Activated CD4-positive, alpha-beta T cell treated with anti-CD3 and anti-CD28 coated beads, Interleukin-2, amount 50 U/mL, for 1 hour (primary cell): ENCODE data around the gene TDRD7.
"Not testable (repeated sequence)": the region's sequence is repeated elsewhere in the genome, so short reads cannot be mapped to it uniquely, and the experiment has no call there.

ENCODE experiments used
- DNase-seq: peaks from one replicate; pipeline ENCODE4 v3.0.0-alpha.2; 2020

The TDRD7 gene

DNA sequence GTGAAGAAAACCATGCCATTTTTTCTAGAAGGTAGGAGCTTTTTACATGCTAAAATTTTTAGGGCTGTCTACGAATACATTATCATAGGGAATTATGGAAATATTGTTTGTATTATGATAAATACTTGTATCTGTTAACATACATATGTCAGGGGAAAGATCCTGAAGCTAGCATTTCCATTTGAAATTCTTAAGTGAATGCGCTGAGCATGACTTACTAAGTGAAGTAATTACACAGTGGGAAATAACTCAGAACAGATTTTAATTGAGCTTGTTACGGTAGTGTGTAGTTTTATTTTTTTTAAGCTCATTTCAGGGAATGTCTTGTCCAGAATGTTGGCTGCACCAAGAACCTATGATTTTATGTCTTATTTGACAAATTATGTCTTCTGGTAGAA lies 19.1 kb downstream of the TDRD7 start:
- DNase-seq, result no peak

DNA sequence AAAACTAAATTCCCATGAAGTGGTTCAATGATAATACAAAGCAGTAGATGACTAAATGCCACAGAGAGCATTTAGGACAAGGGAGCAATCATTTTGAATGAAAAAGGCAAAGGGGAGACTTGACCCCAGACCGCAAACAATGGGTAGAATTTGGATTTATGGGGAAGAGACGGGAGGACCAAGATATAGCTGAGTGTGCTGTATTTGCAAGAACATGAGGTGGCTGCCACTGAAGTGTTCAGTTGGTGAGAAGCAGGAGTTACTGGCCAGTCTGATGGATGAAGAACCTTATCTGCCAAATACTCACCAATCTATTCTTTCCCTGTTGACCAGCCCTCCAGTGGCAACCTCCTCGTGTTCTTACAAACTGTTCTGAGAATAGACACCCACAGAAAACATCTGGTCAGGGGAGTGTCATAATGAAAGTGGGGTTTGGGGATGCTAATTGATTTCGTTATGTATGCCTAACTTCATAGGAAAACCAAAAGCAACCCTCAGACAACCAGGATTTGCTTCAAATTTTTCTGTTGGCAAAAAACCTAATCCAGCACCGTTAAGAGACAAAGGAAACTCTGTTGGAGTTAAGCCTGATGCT lies 19.8 kb downstream of the TDRD7 start:
- no peak for DNase-seq

DNA sequence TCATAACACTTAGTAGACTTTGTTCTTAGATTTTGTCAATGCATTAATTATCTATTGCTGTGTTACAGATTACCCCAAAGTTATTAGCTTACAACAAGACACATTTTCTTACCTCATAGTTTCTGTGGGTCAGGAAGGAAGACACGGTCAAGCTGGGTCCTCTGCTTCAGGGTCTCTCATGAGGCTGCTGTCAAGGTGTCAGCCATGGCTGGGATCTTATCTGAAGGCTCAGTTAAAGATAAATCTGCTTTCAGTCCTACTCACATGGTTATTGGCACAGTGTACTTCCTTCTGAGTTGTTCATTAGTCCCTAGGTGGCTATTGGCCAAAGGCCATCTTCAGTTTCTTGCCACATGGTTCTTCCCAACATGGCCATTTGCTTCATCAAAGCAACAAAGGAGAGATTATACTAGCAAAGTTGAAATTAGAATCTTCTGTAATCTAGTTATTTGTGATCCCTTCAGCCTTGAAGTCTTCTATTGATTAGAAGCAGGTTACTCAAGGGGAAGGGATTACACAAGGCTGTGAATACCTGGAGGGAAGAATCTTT lies 25.2 kb downstream of the TDRD7 start:
- DNase-seq, result no peak

DNA sequence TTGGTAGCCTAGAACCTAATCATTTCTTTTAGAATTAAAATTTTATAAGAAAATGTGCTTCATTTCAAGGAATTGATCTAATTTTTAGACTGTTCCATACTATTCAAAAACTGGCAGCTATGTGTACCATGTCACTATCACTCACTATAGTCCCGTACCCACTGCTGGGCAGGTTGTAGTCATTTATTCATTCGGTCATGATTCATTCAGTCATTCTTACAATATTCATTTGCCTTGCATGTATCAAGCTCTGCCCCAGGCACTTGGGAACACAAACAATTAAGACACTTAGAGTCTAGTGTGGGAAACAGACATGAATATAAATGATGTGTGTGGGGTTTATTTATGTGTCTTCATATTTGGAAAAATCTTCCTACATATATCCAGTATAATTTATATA lies 26.4 kb downstream of the TDRD7 start:
- DNase-seq, result no peak

DNA sequence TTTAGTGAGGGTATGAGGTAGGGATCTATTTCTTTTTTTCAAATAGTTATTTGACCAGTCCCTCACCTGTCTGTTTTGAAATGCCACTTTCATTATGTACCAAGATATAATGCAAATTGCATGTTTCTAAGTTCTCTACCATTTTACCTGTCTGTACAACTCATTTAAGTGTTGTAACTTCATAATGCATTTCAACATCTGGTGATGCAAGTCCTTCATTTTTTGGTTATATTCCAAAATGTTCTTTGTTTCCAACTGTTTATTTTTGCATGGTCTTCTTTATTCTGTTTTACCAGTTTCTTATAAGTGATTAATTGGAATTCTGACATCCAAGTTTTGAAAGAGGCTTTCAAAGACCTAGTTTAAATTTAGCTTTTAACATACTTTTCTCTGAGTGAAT lies 26.8 kb downstream of the TDRD7 start:
- DNase-seq, result no peak

DNA sequence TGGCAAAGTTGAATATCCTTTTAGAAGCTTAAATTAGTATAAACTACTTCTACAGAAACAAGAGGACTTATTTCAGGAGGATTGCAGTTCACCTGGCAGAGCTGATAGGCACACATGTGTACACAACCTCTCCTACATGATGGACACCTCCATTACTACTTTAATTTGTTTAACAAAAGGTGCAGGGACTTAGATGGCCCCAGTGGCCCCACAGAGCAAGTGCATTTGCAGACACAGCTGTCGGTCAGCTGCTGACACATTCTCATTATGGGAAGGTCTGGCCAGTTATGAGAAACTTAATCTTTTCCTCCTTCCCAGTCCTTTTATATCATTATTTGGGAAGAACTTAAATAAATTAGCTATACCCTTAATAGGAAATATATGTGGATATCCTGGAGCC lies 28.3 kb downstream of the TDRD7 start:
- no peak for DNase-seq

DNA sequence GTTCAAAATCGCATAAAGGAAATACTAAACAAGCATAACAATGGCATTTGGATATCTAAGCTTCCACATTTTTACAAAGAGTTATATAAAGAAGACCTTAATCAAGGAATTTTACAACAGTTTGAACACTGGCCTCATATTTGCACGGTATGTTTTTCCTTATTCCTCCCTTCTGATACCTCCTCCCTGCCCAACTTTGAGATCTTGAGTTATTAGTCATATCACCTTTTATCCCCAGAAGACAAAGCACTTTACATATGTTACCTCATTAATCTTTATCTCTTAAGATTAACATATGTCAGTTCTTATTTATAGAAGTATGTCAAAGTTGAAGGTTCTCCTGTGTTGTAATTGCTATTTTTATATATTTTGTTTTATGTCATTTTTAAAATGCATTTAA lies 29.8 kb downstream of the TDRD7 start:
- DNase-seq, result no peak

DNA sequence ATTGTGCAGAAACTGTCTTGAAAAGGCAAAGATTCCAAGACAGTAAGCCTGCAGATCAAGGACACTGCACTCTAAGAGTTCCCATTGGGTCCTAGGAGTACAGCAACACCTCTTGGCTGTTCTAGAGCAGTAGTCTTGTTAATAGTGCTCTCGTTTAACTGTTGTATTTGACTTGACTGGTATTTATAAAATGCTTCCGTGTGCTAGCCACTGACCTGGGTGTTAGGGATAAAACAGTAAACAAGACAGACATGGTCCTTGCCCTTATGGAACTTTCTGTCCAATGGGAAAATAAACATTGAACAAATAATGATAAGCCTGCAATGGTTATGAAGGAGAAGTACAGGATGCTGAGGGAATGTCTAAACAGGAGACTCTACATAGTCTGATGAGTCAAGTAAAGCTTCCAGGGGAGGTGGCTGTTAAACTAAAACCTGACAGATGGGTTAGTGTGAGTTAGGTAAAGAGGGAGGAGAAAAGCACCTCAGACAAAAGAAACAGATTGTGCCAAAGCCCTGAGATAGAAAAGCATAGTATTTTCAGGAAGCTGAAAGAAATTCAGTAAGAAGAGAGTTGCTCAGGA lies 33.3 kb downstream of the TDRD7 start:
- no peak for DNase-seq

DNA sequence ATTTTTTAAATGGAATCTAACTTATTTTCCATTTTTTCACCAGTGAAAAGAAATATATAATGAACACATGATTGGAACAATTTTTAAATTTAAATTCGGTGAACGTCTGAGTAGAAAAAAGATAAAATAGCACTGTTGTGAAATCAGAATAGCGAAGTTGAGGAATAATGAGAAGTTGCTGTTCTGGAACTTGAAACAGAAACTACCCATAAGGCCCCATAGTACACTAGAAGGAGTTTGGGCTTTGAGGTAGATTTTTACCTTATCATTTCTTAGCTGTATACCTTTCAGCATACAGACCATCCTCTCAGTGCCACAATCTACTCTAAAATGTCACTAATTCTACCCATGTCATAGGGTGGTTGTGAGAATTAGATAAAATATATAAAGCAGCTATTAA lies 35.1 kb downstream of the TDRD7 start:
- no peak for DNase-seq

DNA sequence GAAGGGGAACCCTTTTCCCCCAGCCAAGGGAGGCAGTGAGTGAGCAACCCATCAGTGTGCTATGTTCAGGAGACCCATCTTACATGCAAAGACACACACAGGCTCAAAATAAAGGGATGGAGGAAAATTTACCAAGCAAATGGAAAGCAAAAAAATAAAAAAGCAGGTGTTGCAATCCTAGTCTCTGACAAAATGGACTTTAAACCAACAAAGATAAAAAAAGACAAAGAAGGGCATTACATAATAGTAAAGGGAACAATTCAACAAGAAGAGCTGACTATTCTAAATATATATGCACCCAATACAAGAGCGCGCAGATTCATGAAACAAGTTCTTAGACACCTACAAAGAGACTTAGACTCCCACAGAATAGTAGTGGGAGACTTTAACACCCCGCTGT lies 41.7 kb downstream of the TDRD7 start:
- not testable (repeated sequence) for DNase-seq

DNA sequence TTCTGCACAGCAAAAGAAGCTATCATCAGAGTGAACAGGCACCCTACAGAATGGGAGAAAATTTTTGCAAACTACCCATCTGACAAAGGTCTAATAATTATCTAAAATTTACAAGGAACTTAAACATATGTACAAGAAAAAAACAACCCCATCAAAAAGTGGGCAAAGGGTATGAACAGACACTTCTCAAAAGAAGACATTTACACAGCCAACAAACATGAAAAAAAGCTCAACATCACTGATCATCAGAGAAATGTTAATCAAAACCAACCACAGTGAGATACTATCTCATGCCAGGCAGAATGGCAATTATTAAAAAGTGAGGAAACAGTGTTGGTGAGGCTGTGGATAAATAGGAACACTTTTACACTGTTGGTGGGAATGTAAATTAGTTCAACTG lies 44.9 kb downstream of the TDRD7 start:
- not testable (repeated sequence) for DNase-seq

DNA sequence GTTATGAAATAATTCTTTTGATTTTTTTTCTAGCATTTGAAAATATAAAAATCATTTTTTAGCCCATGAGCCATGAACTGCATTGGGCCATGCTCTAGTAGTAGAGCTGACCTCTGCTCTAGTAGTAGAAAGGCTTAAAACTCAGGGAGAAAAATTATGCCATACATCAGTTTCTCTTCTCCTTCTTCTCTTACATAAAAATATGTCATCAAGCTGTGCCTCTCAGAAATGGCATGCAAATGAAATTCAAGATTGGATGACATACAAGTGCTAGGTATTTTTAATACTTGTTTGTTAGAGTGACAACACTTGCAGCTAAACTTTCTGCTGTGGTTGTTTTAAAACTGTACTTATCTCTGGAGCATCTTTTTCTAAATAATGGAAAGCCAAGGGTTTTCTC lies 47.4 kb downstream of the TDRD7 start:
- DNase-seq, result no peak

DNA sequence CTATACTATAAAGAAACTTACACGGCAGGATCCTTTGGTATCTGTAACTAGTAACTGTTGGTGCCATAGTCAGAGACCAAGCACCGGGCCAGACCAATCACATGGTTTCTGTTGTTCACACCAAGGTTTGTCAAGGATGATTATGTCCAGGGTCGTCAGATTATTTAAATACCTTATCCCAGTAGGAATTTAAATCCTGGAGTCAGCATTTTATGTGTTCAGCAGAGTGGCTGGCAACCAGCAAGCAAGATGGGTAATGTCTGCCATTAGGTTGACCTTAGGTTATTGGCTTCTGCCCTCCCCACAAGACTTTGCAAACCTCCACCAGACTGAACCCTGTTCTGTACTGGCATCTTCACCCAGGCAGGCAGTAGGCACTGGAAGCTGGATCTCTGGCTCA lies 50.3 kb downstream of the TDRD7 start:
- DNase-seq, result no peak

DNA sequence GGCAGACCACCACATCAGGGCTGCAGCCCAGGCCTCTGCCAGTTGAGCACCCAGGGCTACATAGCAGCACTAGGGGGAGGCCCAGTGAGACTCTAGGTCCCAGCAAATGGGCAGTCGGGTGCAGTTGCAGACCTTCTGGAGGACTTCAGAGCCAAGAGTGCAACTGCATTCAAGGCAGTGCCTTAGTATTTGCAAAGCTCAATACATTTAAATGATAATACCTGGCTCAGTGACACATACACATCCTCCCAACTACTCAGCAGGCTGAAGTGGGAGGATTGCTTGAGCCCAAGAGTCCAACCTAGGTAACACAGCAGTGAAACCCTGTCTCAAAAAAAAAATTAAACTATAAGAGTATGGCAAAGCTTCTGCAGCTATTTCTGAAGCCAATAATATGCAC lies 51.0 kb downstream of the TDRD7 start:
- DNase-seq, result no peak

DNA sequence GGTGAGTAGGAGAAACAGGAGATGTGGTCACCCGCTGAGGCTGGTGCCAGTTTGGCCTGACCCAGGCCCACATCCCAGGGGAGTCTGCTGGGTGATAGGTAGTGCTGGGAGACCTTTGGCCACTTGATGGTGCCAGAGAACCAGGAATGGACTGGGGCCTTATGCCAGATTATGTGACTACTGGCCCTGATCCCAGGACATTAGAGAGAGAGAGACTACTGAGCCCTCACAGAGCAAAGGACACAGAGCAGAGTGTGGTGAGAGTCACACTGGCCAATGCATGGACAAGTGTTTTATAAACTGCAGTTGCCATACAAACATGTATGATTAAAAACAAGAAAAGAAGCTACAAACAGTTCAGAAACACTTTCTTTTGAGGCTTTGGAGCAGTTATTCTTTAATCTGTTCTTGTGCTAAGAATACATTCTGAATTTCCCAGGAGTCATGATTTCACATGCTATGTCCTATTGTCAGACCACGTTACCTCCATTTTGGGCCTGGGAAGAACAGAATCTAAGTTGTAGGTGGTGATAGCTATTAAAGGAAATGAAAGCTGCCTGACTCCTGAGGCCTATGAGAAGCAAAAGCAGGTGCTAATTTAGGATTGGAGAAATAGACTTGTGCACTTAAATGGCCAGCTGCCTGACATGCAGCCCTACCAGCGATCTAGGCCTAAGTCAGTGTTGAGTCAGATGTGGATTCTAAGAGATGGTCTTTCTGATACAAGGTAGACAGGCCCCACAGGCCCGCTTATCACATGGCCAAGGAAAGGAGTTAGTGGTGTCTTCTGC lies 57.0 kb downstream of the TDRD7 start:
- peak; percentile 18 for DNase-seq

DNA sequence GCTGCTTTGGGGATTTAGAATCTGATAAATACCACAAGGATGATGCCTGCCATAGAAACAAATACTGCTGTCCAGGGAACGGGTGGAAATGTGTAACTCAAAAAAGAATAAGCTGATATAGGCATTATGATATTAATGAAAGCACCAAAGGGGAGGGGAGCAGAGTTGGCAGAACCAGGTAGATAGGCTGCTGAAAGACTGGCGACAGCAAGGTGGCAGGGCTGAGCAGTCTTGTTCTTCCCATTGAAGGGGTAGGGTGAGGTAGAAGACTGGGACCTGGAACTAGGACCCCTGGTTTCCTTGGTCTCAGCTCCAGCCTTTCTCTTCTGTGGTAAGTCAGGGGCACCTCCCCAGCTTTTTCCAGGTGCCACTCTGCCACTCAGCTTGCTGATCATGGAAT lies 58.2 kb downstream of the TDRD7 start:
- DNase-seq, result no peak

DNA sequence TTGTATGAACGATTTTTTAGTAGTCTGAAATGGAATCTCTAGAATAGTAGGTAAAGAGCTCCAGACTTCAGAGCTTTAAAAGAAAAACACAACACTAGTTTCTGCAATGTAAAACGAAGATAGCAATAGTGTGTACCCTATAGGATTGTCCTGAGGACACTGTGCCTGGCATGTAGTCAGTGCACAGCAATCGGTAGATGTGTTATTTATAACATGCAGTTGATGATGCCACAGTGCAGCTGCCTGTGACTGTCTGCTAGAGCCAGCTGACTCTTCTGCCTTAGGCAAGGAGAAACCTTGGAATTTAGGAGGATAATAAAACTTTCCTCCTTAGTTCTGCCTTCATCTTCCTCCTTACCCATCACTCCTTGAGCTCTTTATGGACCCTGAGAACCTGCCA lies 61.8 kb downstream of the TDRD7 start:
- no peak for DNase-seq

DNA sequence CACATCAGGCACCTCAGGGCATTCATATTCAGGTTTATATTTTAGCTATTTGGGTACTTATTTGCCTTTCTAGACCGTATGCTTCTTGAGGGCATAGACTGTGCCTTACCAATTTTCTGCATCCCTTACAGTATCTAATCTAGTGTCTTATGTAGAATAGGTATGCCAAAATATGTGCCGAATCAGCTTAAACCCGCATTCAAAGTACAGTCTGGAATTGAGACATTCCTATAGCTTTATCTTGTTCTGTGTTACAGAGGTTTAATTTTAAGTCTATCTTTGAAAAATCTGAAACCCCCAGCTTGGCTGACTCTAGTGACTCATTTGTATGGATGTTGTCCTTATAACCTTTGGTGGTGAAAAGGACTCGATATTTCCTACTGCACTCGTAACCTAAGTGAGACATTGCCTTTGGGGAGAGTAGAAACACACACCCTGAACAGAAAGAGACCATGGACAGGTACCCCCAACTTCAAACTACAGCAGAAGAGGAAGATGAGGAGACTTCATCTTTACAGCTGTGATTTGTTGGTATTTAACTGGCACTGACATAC lies 62.6 kb downstream of the TDRD7 start:
- DNase-seq, result no peak

DNA sequence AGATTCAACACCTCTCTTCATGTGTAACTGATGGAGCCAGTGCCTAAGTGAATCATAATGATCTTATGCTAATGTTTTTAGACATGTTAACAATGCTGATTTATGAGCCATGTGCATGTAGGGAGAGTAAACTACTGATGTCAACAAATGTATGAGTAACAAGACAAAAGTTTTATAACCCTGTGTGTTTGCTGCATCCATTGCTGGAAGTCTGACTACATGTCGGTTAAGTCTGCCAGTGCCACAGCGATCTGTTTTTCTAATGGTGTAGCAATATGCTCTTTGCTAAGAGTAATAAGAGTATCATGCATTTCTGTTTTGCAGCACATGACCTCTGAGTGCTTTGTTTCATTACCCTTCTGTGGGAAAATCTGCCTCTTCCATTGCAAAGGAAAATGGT lies 63.2 kb downstream of the TDRD7 start:
- DNase-seq, result no peak

DNA sequence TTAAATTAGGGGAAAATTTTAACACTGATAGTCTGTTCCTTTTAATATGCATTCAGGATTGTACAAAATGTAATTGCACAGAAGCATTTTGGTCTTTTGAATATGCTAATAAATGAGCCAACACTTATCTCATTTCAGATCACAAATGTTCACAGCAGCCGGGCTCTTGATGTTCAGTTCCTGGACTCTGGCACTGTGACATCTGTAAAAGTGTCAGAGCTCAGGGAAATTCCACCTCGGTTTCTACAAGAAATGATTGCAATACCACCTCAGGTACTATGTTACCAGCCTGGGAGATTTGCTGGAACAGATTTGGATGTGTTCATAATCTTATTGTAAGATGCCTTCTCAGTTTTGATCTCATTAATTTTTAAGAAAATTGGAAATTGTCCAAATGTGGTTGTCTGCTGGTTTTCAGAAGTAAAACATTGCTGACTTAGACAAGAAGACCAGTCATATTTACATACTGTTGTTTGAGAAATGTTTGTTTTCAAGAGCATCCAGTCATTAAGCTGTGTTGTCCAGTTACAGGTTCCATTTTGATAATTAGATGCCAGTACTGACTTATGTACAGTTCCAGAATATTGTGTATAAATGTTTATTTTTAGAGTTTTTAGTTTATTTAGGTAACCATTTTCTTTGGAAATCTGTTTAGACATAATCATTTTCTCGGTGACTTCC lies 66.5 kb downstream of the TDRD7 start:
- DNase-seq, result no peak

DNA sequence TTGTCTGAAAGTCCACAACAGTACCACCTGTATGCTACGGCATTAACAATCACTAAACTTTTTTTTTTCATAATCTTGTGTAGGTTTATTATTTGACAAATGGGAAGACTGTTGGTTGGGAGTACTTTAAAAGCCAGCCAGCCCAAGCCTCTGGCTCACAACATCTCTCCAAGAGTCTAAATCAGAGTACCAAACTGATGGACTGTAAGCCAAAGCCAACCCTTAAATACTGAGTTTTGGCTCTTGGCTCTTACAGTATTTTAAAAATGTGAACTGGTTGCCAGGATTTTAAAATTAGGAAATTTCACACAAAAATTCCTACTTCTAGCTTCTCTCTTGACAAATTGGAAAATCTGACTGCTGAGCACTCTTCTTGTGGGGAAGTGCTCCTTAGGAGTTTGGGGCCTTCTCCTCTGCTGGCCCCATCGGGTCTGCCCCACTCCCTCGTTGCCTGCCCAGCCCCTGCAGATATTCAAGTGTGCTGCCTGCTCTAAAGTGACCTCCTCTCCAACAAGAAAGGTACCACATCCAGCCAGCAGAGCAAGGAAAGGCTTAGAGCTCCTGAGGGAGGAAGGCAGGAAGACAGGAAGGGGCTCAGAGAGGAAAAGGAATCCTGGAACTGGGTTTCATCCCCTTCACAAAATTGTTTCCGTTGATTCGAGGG lies 67.7 kb downstream of the TDRD7 start:
- no peak for DNase-seq

DNA sequence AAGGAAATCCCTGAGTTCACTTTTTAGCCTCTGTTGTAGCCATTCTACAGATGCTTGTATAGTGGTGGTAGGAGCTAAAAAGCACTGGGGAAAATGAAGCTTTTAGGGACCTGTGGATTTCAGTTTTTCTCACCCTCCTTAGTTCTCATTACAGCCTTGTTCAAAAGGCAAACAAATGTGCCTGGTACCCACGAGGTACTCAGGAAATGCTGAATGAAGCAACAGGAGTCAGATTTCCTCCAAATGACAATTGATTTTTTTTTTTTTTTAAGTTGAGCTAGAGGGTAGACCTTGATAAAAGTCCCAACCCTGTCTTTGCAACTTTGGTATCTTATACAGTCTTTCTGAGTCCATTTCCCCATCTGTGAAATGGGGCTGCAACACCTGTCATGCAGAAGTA lies 68.3 kb downstream of the TDRD7 start:
- DNase-seq, result no peak

DNA sequence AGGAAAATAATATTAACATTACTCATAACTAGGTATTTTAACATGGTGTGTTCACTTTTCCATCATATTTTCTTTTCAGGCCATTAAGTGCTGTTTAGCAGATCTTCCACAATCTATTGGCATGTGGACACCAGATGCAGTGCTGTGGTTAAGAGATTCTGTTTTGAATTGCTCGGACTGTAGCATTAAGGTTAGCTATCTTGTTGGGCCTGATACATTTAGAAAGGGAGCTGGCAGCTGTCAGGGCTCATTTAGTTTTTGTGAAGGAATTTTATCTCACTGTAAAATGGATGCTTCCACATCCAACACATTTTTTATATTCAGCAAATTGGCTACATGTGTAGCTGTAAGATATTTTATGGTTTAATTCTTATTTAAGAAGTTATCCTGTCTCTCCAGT lies 68.9 kb downstream of the TDRD7 start:
- DNase-seq, result no peak
